ELF-1 (cell line): Measurements from ENCODE around the gene ELL.

Experiments
- DNase-seq: peaks from one replicate; pipeline ENCODE4 v3.0.0-alpha.2; 2016; ENCODE audit warnings: low read depth, low spot score

ELL gene

GRCh38 chr19:18435178-18435841 is 86.6 kb downstream of the ELL start:
- DNase-seq, result no peak

GRCh38 chr19:18434411-18435175 is 87.3 kb downstream of the ELL start:
- no peak for DNase-seq

DNA sequence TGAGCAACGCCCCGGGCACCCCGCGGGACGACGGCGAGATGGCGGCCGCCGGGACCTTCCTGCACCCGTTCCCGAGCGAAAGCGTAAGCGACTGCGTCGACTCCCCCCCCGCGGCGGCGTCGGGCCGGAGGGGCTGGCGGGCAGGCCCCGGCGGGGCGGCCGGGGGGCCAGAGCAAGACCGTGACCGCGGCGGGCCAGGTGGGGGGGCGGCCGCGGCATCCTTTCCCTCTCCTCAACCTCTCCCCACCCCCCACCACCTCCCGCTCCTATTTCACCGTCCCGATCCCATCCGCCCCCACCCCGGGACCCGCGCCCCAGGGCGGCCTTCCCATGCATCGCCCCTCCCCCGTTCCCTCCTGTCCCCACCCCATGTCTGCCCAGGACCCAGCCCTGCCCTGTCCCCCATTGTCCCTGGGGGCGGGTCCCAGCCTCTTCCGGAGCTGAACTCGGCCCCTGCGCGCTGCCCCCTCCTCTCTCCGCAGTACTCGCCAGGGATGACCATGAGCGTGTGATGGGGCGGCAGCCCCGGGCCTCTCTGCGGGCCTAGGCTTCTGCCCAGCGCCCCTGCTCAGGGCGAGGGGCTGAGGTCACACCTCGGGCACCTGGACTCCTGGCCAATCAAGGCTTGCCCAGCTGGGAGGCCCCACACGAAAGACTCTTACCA is 88.0 kb downstream of the ELL start:
- no peak for DNase-seq

GRCh38 chr19:18433015-18433691 is 88.7 kb downstream of the ELL start:
- DNase-seq, result no peak

DNA sequence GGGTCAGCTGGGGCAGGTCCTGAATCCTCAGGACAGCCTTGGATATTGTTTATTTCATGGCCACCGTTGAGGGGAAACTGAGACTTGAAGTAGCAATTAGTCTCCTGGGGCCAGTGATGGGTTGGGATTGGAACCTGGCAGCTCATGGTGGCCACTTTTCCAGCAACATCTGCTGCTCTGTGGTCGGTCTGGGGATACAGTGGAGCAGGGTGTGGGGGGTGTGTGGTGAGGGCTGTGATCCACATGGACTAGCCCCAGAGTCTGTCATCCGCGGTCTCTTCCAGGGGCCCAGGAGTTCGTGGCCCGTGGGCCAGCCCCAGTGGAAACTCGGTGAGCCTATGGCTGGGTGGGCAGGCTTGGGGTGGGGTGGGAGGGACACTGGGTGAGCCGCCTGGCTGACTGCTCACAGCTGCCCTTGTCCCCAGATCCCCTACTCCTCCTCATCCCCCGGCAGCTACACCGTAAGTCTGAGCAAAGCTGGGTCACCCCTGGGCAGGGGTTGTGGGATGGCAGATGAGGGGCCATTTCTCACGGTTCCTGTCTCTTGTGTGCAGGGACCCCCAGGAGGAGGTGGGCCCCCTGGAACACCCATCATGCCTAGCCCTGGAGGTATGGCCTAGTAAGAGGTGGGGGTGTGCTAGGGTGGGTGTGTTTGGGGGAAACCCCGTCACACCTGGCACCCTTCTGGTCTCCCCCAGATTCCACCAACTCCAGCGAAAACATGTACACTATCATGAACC is 89.4 kb downstream of the ELL start:
- DNase-seq, result no peak

DNA sequence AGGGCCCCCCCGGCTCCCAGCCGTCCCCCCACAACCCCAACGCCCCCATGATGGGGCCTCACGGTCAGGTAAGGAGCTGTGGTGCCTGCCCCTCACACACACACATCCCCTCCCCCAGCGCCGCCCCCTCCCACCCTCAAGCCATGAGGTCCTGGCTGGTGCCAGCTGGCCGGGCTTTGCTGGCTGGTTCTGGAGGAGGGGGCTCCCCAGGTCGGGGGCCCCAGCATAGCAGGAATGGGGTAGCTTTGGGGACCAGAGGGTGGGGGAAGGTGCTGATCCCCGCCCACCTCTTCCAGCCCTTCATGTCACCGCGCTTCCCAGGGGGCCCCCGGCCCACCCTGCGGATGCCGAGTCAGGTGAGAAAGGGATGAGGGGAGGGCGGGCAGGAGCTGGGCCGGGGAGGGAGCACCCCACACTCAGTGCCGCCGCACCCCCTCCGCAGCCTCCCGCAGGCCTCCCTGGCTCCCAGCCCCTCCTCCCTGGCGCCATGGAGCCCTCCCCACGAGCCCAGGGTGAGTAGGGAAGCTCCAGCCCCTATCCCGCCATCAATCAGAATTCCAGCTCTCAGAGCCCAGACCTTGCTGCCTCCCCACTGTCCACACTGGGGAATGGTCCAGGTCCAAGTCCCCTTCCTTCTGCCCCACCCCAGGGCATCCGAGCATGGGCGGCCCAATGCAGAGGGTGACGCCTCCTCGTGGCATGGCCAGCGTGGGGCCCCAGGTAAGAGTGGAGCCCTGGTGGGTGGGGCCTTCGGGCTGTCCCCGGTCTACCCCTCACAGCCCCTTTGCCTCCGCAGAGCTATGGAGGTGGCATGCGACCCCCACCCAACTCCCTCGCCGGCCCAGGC is 90.3 kb downstream of the ELL start:
- DNase-seq, result no peak

- DNase-seq, result no peak
Measured at GRCh38 chr19:18430417-18431144, 91.3 kb downstream of the ELL start.

GRCh38 chr19:18429717-18430416 is 92.0 kb downstream of the ELL start:
- no peak for DNase-seq

- peak; percentile 95 for DNase-seq
Measured at GRCh38 chr19:18428787-18429674, 92.8 kb downstream of the ELL start.

GRCh38 chr19:18428173-18428786 is 93.6 kb downstream of the ELL start:
- no peak for DNase-seq

GRCh38 chr19:18427743-18428113 is 94.1 kb downstream of the ELL start:
- DNase-seq, result no peak

DNA sequence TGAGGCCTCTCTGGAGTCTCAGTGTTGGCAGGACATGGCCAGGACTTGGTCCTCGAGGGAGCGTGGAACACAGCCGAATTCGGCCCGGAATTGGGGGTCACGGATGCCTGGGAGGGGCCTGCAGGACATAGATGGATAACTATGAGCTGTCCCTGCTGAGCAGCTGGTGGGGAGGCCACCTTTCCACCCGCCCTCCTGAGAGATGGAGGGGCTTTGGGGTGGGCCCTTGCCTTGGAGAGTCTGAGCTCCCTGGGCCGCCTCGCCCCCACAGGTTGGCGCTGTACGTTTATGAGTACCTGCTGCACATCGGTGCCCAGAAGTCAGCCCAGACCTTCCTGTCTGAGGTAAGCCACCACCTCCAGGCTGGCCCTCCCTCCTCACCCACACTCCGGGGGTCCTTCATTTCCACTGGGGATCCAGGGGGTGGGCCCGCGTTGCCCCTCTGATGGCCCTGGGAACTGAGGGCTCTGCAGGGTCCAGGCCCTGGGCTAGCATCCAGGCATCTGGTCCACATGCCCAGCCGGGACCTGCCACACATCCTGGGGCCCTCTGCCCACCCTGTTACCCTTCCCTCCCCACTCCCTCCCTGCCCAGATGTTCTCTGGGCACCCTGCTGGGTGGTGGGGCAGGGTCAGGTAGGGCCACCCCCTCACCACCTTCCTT is 94.7 kb downstream of the ELL start:
- no peak for DNase-seq

DNA sequence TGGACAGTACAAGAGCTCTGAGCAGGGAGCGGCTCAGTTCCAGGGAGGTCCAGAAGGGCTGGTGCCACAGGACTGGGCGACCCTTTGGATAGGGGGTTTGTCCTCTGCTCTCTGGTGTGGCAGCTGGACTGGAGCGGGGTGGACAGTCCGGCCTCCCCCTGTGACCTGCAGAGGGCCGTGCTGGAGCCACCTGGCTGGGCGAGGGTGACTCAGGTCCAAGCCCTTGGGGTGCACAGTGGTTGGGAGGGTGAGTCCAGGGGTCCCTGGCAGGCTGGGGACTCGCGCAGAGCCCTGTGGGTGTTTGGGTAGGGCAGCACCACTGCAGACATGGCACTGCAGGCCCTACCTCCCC is 95.5 kb downstream of the ELL start:
- no peak for DNase-seq

DNA sequence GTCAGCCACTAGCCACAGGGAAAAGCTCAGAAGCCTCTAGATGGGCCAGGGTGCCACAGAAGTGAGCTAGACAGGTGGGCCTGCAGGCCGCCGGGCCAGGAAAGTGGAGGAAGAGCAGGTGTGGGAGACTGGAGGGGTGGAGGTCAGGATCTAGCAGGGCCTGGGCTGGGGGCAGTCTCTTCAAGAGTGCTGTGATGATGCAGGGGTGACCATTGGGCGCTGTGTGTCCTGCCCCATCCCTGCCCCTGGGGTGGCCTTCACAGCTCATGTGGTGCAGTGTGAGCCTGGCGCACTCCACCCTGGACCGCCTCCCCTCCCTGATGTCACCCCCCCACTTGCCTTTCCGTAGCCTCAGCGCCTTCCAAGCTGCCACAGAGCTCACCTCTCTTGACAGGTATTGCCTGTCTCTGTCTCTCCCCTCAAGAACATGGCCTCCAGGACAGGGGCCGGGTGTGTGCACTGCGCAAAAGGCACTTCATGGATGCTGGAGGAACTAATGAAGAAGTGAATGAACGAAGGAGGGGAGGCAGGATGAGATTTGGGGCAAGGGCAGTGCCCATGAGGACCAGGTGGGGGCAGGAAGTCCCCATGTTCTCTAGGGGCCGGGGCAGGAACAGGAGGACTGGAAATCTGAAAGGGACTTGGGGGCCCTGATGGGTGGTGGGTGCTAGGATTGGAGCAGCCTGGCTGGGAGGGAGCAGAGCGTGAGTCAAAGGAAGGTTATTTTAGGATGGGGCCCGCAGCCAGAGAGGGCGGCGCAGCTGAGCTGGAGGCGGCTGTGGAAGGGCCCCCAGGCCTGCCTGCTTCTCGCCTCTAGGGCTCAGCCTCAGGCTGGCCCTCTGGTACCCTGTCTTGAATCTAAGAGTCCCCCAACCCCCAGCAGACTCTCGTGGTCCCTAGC is 96.1 kb downstream of the ELL start:
- no peak for DNase-seq

DNA sequence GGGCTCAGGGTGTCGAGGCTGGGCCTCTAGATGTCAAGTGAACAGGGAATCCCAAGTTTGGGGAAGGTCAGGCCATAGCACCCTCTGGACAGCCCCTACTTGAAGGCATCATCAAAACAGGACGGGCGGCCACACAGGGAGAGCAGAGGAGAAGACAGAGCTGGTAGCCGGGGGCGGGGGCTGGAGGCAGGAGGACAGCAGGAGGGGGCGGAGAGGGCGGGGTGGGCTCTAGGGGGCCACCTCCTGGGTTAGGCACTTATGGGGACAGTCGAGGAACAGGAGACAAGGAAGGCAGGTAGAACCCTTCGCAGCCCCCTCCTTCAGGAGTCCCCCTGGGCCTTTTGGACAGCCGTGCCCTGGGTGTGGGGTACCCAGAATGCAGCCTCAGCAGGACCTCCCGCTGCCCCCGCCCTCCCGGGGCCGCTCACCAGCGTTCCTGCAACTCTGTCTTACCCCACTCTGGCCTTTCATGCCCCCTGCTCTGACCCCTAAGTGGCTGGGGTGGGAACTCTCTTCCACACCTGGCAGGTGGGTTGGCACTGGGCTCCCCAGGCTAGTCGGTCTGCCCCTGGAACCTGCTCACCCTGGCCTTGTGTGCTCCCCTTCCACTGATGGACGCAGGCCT is 96.9 kb downstream of the ELL start:
- DNase-seq, result no peak
